Measurements from ENCODE around the gene METTL26. TPM values are rescaled to one million over a fixed set of nuclear protein-coding genes. Genes with fewer than 3 reads are reported as not detected.

The METTL26 gene
- total RNA-seq, 4 donors from 2014 or later = 32.6 to 91.8 (median 86.7) TPM

DNA sequence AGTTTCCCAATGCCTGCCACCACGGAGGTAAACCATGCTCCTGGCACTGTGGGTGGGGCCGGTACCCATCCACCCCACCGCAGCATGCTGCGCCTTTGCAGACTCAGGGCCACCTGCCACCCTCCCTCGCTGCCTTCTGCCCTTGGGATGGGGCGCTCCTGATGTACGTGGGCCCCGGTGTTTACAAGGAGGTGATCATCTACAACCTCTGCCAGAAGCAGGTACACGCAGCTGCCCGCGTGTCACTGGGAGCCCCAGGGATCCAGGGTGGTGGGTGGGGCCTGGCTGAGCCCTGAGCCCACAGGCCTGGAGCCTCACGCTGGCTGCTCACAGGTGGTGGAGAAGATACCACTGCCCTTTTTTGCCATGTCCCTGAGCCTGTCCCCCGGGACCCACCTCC, 30.5 kb upstream of the METTL26 start:
- 74% methylated on average over 10 of the region's 13 CpGs; no CpG with 5 or more reads in 1 of the 2 donors for WGBS, 2 donors (ENCODE audit: low coverage in 1 of 2)
- Histone ChIP-seq H3K36me3 (peaks cover 0 to 17% (median 5%) of the 10 kb centered on the region in 4 donors), H3K27me3 (no peaks in the 10 kb centered on the region), H3K27ac (no peak overlapping the region), H3K4me3 (no peak overlapping the region), H3K4me1 (peaks cover 9 to 20% (median 15%) of the 10 kb centered on the region in 4 donors), H3K9me3 (no peaks in the 10 kb centered on the region)
- no peak for DNase-seq
- in situ Hi-C loops (cut with MboI; ENCODE audit: low pct_ligation_motif_present in 1 of 4, low pct_unique_long_range_greater_than_20kb in 1 of 4, low sequenced_read_pairs in 3 of 4) (no loop called here), intact Hi-C loops (cut with DNase I; ENCODE audit: low total_unique reads) (no loop called here)
- TF ChIP-seq POLR2AphosphoS5 (IDR thresholded peaks at IDR 0.05) (no peak), EP300 (IDR thresholded peaks at IDR 0.05; ENCODE audit: low read depth) (no peak), POLR2A (IDR thresholded peaks at IDR 0.05) (no peak)
- TF ChIP-seq, protein P1, sequence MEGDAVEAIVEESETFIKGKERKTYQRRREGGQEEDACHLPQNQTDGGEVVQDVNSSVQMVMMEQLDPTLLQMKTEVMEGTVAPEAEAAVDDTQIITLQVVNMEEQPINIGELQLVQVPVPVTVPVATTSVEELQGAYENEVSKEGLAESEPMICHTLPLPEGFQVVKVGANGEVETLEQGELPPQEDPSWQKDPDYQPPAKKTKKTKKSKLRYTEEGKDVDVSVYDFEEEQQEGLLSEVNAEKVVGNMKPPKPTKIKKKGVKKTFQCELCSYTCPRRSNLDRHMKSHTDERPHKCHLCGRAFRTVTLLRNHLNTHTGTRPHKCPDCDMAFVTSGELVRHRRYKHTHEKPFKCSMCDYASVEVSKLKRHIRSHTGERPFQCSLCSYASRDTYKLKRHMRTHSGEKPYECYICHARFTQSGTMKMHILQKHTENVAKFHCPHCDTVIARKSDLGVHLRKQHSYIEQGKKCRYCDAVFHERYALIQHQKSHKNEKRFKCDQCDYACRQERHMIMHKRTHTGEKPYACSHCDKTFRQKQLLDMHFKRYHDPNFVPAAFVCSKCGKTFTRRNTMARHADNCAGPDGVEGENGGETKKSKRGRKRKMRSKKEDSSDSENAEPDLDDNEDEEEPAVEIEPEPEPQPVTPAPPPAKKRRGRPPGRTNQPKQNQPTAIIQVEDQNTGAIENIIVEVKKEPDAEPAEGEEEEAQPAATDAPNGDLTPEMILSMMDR (IDR thresholded peaks at IDR 0.05) = no peak

DNA sequence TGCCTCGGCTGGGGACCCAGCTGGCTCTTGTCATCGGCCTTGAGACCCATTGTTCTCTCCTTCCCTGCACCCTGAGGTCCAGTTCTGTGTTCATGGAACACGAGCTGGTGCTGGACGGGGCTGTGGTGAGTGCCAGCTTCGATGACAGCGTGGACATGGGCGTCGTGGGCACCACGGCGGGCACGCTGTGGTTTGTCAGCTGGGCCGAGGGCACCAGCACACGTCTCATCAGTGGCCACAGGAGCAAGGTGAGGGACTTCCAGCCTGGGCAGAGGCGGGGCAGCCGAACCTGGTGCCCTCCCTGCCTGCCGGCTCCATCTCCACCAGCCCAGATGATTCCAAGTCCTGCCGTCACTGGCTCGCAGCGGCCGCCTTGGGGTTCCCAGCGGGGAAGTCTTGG, 26.5 kb upstream of the METTL26 start:
- intact Hi-C loops (cut with DNase I; ENCODE audit: low total_unique reads) = loop anchor here (5.0 kb wide), 1 partner anchor 85 kb away; no protein-coding TSS in a partner anchor
- peaks cover 14 to 20% (median 16%) of the 10 kb centered on the region in 4 donors for H3K4me1 ChIP-seq
- H3K27me3 ChIP-seq = no peaks in the 10 kb centered on the region
- WGBS, 2 donors (ENCODE audit: low coverage in 1 of 2) = 94% methylated on average over 21 of the region's 21 CpGs; no CpG with 5 or more reads in 1 of the 2 donors
- no peak overlapping the region for H3K4me3 ChIP-seq
- no peaks in the 10 kb centered on the region for H3K9me3 ChIP-seq
- no peak for DNase-seq
- no peak overlapping the region for H3K27ac ChIP-seq
- TF ChIP-seq POLR2AphosphoS5 (IDR thresholded peaks at IDR 0.05) (no peak), EP300 (IDR thresholded peaks at IDR 0.05; ENCODE audit: low read depth) (no peak), POLR2A (IDR thresholded peaks at IDR 0.05) (no peak)
- TF ChIP-seq, protein P1 (IDR thresholded peaks at IDR 0.05) = no peak
- in situ Hi-C loops (cut with MboI; ENCODE audit: low pct_ligation_motif_present in 1 of 4, low pct_unique_long_range_greater_than_20kb in 1 of 4, low sequenced_read_pairs in 3 of 4) = no loop called here
- H3K36me3 ChIP-seq = no peaks in the 10 kb centered on the region

DNA sequence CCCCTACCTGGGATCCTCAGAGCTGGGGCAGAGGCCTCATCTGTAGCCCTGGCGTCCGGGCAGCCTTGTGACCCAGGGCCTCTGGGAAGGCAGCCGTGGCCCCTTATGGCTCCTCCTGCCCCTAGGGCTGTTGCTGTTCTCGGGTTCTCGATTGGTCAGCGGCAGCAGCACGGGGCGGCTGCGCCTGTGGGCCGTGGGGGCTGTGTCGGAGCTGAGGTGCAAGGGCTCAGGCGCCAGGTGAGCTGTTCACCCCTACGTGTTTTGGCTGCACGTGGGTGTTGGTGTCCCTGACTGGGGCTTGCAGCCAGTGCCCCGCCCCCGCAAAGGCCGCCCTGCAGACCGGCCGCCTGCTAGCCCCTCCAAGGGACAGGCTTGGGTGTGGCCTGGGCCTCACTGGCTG, 26.0 kb upstream of the METTL26 start:
- intact Hi-C loops (cut with DNase I; ENCODE audit: low total_unique reads) = loop anchor here (5.0 kb wide), 1 partner anchor 85 kb away; no protein-coding TSS in a partner anchor
- Histone ChIP-seq H3K4me3 (no peak overlapping the region), H3K27me3 (no peaks in the 10 kb centered on the region), H3K27ac (no peak overlapping the region), H3K9me3 (no peaks in the 10 kb centered on the region), H3K36me3 (no peaks in the 10 kb centered on the region), H3K4me1 (peaks cover 10 to 16% (median 14%) of the 10 kb centered on the region in 4 donors)
- TF ChIP-seq EP300 (IDR thresholded peaks at IDR 0.05; ENCODE audit: low read depth) (no peak), POLR2AphosphoS5 (IDR thresholded peaks at IDR 0.05) (no peak), POLR2A (IDR thresholded peaks at IDR 0.05) (no peak)
- TF ChIP-seq, protein P1 (IDR thresholded peaks at IDR 0.05) = no peak
- 98% methylated on average over 14 of the region's 19 CpGs; no CpG with 5 or more reads in 1 of the 2 donors for WGBS, 2 donors (ENCODE audit: low coverage in 1 of 2)
- no peak for DNase-seq
- in situ Hi-C loops (cut with MboI; ENCODE audit: low pct_ligation_motif_present in 1 of 4, low pct_unique_long_range_greater_than_20kb in 1 of 4, low sequenced_read_pairs in 3 of 4) = no loop called here

DNA sequence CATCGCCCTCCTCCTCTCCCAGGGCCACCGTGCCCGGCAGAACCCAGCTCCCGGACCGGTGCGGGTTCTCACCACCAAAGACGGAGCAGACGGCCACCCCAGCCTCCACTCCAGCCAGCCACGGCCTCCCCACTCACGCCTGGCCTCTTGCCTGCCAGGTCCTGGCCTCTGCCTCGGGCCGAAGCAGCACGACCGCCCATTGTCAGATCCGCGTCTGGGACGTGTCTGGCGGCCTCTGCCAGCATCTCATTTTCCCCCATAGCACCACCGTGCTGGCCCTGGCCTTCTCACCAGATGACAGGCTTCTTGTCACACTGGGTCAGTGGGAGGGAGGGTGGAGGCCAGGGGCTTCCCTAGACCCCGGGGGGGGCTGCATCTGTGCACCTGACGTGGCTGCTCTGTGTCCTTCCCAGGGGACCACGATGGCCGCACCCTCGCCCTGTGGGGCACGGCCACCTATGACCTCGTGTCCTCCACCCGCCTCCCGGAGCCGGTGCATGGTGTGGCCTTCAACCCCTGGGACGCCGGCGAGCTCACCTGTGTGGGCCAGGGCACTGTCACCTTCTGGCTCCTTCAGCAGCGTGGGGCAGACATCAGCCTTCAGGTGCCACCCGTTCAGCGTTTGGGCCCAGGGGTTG, 25.2 kb upstream of the METTL26 start:
- intact Hi-C loops (cut with DNase I; ENCODE audit: low total_unique reads) (loop anchor here (5.0 kb wide), 1 partner anchor 84 kb away; no protein-coding TSS in a partner anchor), in situ Hi-C loops (cut with MboI; ENCODE audit: low pct_ligation_motif_present in 1 of 4, low pct_unique_long_range_greater_than_20kb in 1 of 4, low sequenced_read_pairs in 3 of 4) (no loop called here)
- Histone ChIP-seq H3K27me3 (no peaks in the 10 kb centered on the region), H3K9me3 (no peaks in the 10 kb centered on the region), H3K4me1 (peaks cover 10 to 16% (median 14%) of the 10 kb centered on the region in 4 donors), H3K27ac (peak overlapping the region; percentile 30 to 85 (median 68)), H3K36me3 (no peaks in the 10 kb centered on the region), H3K4me3 (no peak overlapping the region)
- TF ChIP-seq POLR2A (IDR thresholded peaks at IDR 0.05) (no peak), EP300 (IDR thresholded peaks at IDR 0.05; ENCODE audit: low read depth) (no peak), POLR2AphosphoS5 (IDR thresholded peaks at IDR 0.05) (no peak)
- TF ChIP-seq, protein P1 (IDR thresholded peaks at IDR 0.05) = no peak
- DNase-seq = no peak
- 51% methylated on average over 31 of the region's 35 CpGs; no CpG with 5 or more reads in 1 of the 2 donors for WGBS, 2 donors (ENCODE audit: low coverage in 1 of 2)

Data from transverse colon (tissue), 4 donors.